H1 (cell line): Measurements from ENCODE around the gene GABRE. TPM values are rescaled to one million over a fixed set of nuclear protein-coding genes. Genes with fewer than 3 reads are reported as not detected.

ENCODE experiments used
- CTCF ChIA-PET: fragments of 300-600 bp; sonication (Branson Sonifier 250); formaldehyde crosslinking; loops from one replicate; lab custom pipeline; 2021; ENCODE audit not compliant: partially characterized antibody; lab: Charles Lee
- POLR2A ChIA-PET: fragments of 300-600 bp; sonication (Branson Sonifier 250); formaldehyde crosslinking; loops from one replicate; lab custom pipeline; 2021; ENCODE audit warnings: inconsistent platforms; ENCODE audit not compliant: partially characterized antibody; lab: Charles Lee
- DNase-seq, 2 experiments: peaks; one replicate each; pipeline versions ENCODE4 v3.0.0 to v3.0.0-alpha.2; 2010 to 2022; ENCODE audit warnings: low spot score in 2 of 2, low read depth in 1 of 2, mixed read lengths in 1 of 2
- FAIRE-seq: peaks from 2 replicates; lab custom pipeline; 2011; peaks lifted over from hg19 to GRCh38; lab: Jason Lieb, UNC
- H2AFZ ChIP-seq: 2 replicates; pipeline ENCODE4 v1.8.1; 2012; ENCODE audit warnings: low read length, inconsistent platforms
- H2AK5ac ChIP-seq: 2 replicates; pipeline ENCODE4 v1.6.1; 2013; ENCODE audit warnings: low read depth, low read length
- H2BK120ac ChIP-seq: replicated peaks from 2 replicates; pipeline ENCODE3; 2013; ENCODE audit warnings: low read depth, low read length, inconsistent platforms
- H2BK12ac ChIP-seq: 2 replicates; pipeline ENCODE4 v1.6.1; 2013; ENCODE audit warnings: low read depth, low read length
- H2BK15ac ChIP-seq: 2 replicates; pipeline ENCODE4 v1.6.1; 2013; ENCODE audit warnings: low read length
- H2BK20ac ChIP-seq: 2 replicates; pipeline ENCODE4 v1.6.1; 2013; ENCODE audit warnings: low read length
- H2BK5ac ChIP-seq: 2 replicates; pipeline ENCODE4 v1.6.1; 2013; ENCODE audit warnings: low read depth, low read length
- H3K14ac ChIP-seq: 2 replicates; pipeline ENCODE4 v1.6.1; 2013; ENCODE audit warnings: inconsistent platforms; ENCODE audit not compliant: insufficient read length
- H3K18ac ChIP-seq: 2 replicates; pipeline ENCODE4 v1.6.1; 2013; ENCODE audit warnings: low read length; ENCODE audit errors: extremely low read depth
- H3K23ac ChIP-seq: 2 replicates; pipeline ENCODE4 v1.6.1; 2013; ENCODE audit warnings: inconsistent platforms; ENCODE audit not compliant: insufficient read length
- H3K23me2 ChIP-seq: 2 replicates; pipeline ENCODE4 v1.6.1; 2013; ENCODE audit warnings: low read depth, low read length
- H3K27ac ChIP-seq: 2 replicates; pipeline ENCODE4 v1.6.1; 2011; ENCODE audit warnings: low read depth, low read length, inconsistent platforms
- H3K27me3 ChIP-seq, 4 experiments: replicated peaks in 1 of 4; 1 replicate in 1 of 4; 2 replicates in 3 of 4; pipeline versions ENCODE4 v1.6.1 to v1.8.1; 2011 to 2013; ENCODE audit warnings: low read length in 3 of 4, mild to moderate bottlenecking in 3 of 4, inconsistent platforms in 2 of 4, mixed read lengths in 2 of 4, moderate library complexity in 1 of 4; ENCODE audit not compliant: control insufficient read depth in 3 of 4, insufficient read depth in 3 of 4; ENCODE audit errors: extremely low read depth in 1 of 4
- H3K36me3 ChIP-seq, 4 experiments: 2 replicates each; pipeline versions ENCODE4 v1.6.1 to v1.8.1; 2011 to 2013; ENCODE audit warnings: mild to moderate bottlenecking in 4 of 4, low read length in 3 of 4, moderate library complexity in 2 of 4, control low read depth in 1 of 4, inconsistent platforms in 1 of 4; ENCODE audit not compliant: insufficient read depth in 4 of 4, control insufficient read depth in 2 of 4
- H3K4ac ChIP-seq: replicated peaks from 2 replicates; pipeline ENCODE3; 2013; ENCODE audit warnings: low read length, low read depth, mixed read lengths, inconsistent platforms; ENCODE audit not compliant: insufficient read length
- H3K4me1 ChIP-seq, 4 experiments: replicated peaks in 1 of 4; 1 replicate in 1 of 4; 2 replicates in 3 of 4; pipeline versions ENCODE4 v1.6.1 to v1.8.1; 2011 to 2013; ENCODE audit warnings: low read length in 3 of 4, inconsistent platforms in 2 of 4, mixed read lengths in 1 of 4; ENCODE audit not compliant: insufficient read depth in 4 of 4, control insufficient read depth in 3 of 4
- H3K4me2 ChIP-seq, 2 experiments: 2 replicates each; pipeline versions ENCODE4 v1.6.1 to v1.8.1; 2011 to 2013; ENCODE audit warnings: low read depth in 2 of 2, low read length in 2 of 2, control low read depth in 1 of 2, inconsistent platforms in 1 of 2, mild to moderate bottlenecking in 1 of 2; ENCODE audit not compliant: insufficient read depth in 1 of 2
- H3K4me3 ChIP-seq, 4 experiments: fragments of 200-600, 300-600 bp in 1 of 4; sonication (generic), shearing (Covaris generic), sonication (Bioruptor Twin) in 1 of 4; 2 replicates each; pipeline versions ENCODE4 v1.5.1 to v1.8.1; 2011 to 2016; ENCODE audit warnings: low read length in 4 of 4, low read depth in 3 of 4, control low read depth in 2 of 4, inconsistent platforms in 2 of 4, mild to moderate bottlenecking in 2 of 4, mixed read lengths in 1 of 4, moderate library complexity in 1 of 4; ENCODE audit not compliant: insufficient read depth in 2 of 4; ENCODE audit errors: extremely low read depth in 1 of 4
- H3K56ac ChIP-seq: replicated peaks from 2 replicates; pipeline ENCODE3; 2013; ENCODE audit warnings: low read depth, mild to moderate bottlenecking, mixed read lengths, low read length, inconsistent platforms; ENCODE audit not compliant: insufficient read length
- H3K79me1 ChIP-seq: 2 replicates; pipeline ENCODE4 v1.6.1; 2013; ENCODE audit warnings: low read depth, low read length, control low read depth
- H3K79me2 ChIP-seq, 2 experiments: 2 replicates each; pipeline versions ENCODE4 v1.6.1 to v1.8.1; 2012 to 2013; ENCODE audit warnings: low read length in 2 of 2, mild to moderate bottlenecking in 2 of 2, inconsistent platforms in 1 of 2; ENCODE audit not compliant: insufficient read depth in 2 of 2, control insufficient read depth in 1 of 2
- H3K9ac ChIP-seq, 4 experiments: replicated peaks in 1 of 4; 1 replicate in 1 of 4; 2 replicates in 3 of 4; pipeline versions ENCODE4 v1.6.1 to v1.8.1; 2011 to 2013; ENCODE audit warnings: low read depth in 3 of 4, low read length in 3 of 4, control low read depth in 2 of 4, mild to moderate bottlenecking in 2 of 4, moderate library complexity in 2 of 4, inconsistent platforms in 1 of 4; ENCODE audit errors: extremely low read depth in 1 of 4
- H3K9me3 ChIP-seq, 2 experiments: 2 replicates each; pipeline versions ENCODE4 v1.6.1 to v1.8.1; 2012 to 2013; ENCODE audit warnings: mild to moderate bottlenecking in 2 of 2, moderate library complexity in 2 of 2, control low read depth in 1 of 2, inconsistent platforms in 1 of 2, low read depth in 1 of 2, low read length in 1 of 2, mixed read lengths in 1 of 2; ENCODE audit not compliant: insufficient read depth in 2 of 2
- H4K20me1 ChIP-seq, 2 experiments: replicated peaks in 1 of 2; 2 replicates each; pipeline versions ENCODE3 to v1.8.1; 2011 to 2013; ENCODE audit warnings: inconsistent platforms in 2 of 2, low read length in 2 of 2, mild to moderate bottlenecking in 1 of 2; ENCODE audit not compliant: insufficient read depth in 2 of 2, control insufficient read depth in 1 of 2
- H4K5ac ChIP-seq: 2 replicates; pipeline ENCODE4 v1.6.1; 2013; ENCODE audit warnings: low read length, low read depth, mixed read lengths, inconsistent platforms; ENCODE audit not compliant: insufficient read length
- H4K8ac ChIP-seq: 2 replicates; pipeline ENCODE4 v1.8.0; 2013; ENCODE audit warnings: mild to moderate bottlenecking, moderate library complexity, low read length, inconsistent platforms; ENCODE audit not compliant: insufficient read depth; ENCODE audit errors: extremely low read depth
- H4K91ac ChIP-seq: replicated peaks from 2 replicates; pipeline ENCODE3; 2013; ENCODE audit warnings: low read length, mixed read lengths, inconsistent platforms; ENCODE audit not compliant: insufficient read length
- CBX5 ChIP-seq: fragments of 300-800, 300-1000 bp; sonication (generic); IDR thresholded peaks from 2 replicates; pipeline ENCODE4 v1.7.1; 2016; ENCODE audit warnings: antibody characterized with exemption, low read length, low read depth
- CBX8 ChIP-seq: fragments of 300-800, 300-1000 bp; sonication (generic); IDR thresholded peaks from 2 replicates; pipeline ENCODE4 v1.7.1; 2016; ENCODE audit warnings: low read depth, low read length, borderline replicate concordance
- CEBPB ChIP-seq: IDR thresholded peaks from 2 replicates; pipeline ENCODE4 v1.6.1; 2012; ENCODE audit warnings: low read depth, low read length
- CHD1 ChIP-seq: IDR thresholded peaks from 2 replicates; pipeline ENCODE4 v1.6.1; 2012; ENCODE audit warnings: low read depth, low read length, improper control_type of control experiment
- EZH2 ChIP-seq: fragments of 200-600 bp; sonication (generic); IDR thresholded peaks from 2 replicates; pipeline ENCODE4 v1.7.1; 2012; ENCODE audit warnings: low read depth, mild to moderate bottlenecking, moderate library complexity, low read length, inconsistent platforms; ENCODE audit not compliant: severe bottlenecking
- GTF2F1 ChIP-seq: IDR thresholded peaks from 2 replicates; pipeline ENCODE4 v1.6.1; 2012; ENCODE audit warnings: low read depth, low read length, improper control_type of control experiment, borderline replicate concordance
- JUND ChIP-seq: IDR thresholded peaks from 2 replicates; pipeline ENCODE4 v1.6.1; 2011; ENCODE audit warnings: mild to moderate bottlenecking, improper control_type of control experiment, low read length
- NRF1 ChIP-seq: IDR thresholded peaks from 2 replicates; pipeline ENCODE4 v1.6.1; 2011; ENCODE audit warnings: mild to moderate bottlenecking, low read depth, low read length, improper control_type of control experiment
- RXRA ChIP-seq: IDR thresholded peaks from 2 replicates; pipeline ENCODE4 v1.6.1; 2011; ENCODE audit warnings: low read depth, mild to moderate bottlenecking, low read length, moderate library complexity; ENCODE audit not compliant: insufficient read depth
- SIN3A ChIP-seq, 2 experiments: IDR thresholded peaks in 1 of 2; conservative IDR thresholded peaks in 1 of 2; 2 replicates each; pipeline ENCODE4 v1.6.1; 2011 to 2012; ENCODE audit warnings: low read length in 2 of 2, improper control_type of control experiment in 1 of 2, low read depth in 1 of 2, mild to moderate bottlenecking in 1 of 2
- SIRT6 ChIP-seq: IDR thresholded peaks from one replicate; pipeline ENCODE4 v1.7.1; 2012; ENCODE audit warnings: low read length, inconsistent platforms
- TEAD4 ChIP-seq: IDR thresholded peaks from 2 replicates; pipeline ENCODE4 v1.6.1; 2012; ENCODE audit warnings: low read depth, low read length, inconsistent platforms, mixed read lengths
- YY1 ChIP-seq: IDR thresholded peaks from 2 replicates; pipeline ENCODE4 v1.6.1; 2011; ENCODE audit warnings: low read depth, mild to moderate bottlenecking, low read length
- WGBS, 2 experiments: shearing (Covaris generic) in 1 of 2; methylation state at CpG; one replicate each; pipeline versions ENCODE4 v1.1.6 to v1.1.7; 2013 to 2015; ENCODE audit warnings: low lambda C conversion rate in 2 of 2, mixed read lengths in 2 of 2, inconsistent platforms in 1 of 2, low coverage in 1 of 2, missing lambda C conversion rate in 1 of 2; ENCODE audit not compliant: insufficient replicate concordance in 2 of 2, insufficient coverage in 1 of 2, insufficient read length in 1 of 2; ENCODE audit errors: extremely low coverage in 1 of 2, missing lambda C conversion rate in 1 of 2; 5-methylcytosine and 5-hydroxymethylcytosine counted together
- polyA plus RNA-seq, 7 experiments: library from polyadenylated mRNA; depleted of rRNA in 3 of 7; stranded (reverse) in 5 of 7; unstranded in 2 of 7; fragments of >200 nt in 5 of 7; fragments of 200-250 nt in 2 of 7; gene quantifications; 1 replicate in 5 of 7; 2 replicates in 1 of 7; 4 replicates in 1 of 7; pipeline versions ENCODE4 v1.2.1 to v1.2.3, GENCODE V29; 2011 to 2013; ENCODE audit warnings: missing spikeins in 2 of 7, mixed read lengths in 2 of 7
- total RNA-seq: library from RNA; stranded (reverse); fragmentation: NEBNext Ultra II Directional; extraction: Animal tissue kit (Norgen Biotek cat#: 25700); gene quantifications from 2 replicates; pipeline ENCODE4 v1.2.1, GENCODE V29; 2021
- TF ChIP-seq, protein P1 (sequence below): IDR thresholded peaks from 2 replicates; pipeline ENCODE4 v1.6.1; 2012; ENCODE audit warnings: inconsistent platforms

GABRE gene
- total and polyA plus RNA-seq, 2 of the 8 experiments (the other 6 are each of a cell fraction or from before 2014, with no cell fraction given), result 5.5 to 7.0 TPM

- no peaks in the 10 kb centered on the region for H3K23me2 ChIP-seq
- H2BK5ac ChIP-seq, result no peak overlapping the region
- no peaks in the 10 kb centered on the region for H3K79me2 ChIP-seq
- H3K9ac ChIP-seq, result no peak overlapping the region
- H3K27me3 ChIP-seq, result no peaks in the 10 kb centered on the region
- POLR2A ChIA-PET, result no interaction called here
- H2BK12ac ChIP-seq, result no peak overlapping the region
- H3K36me3 ChIP-seq, result no peaks in the 10 kb centered on the region
- H2BK20ac ChIP-seq, result no peak overlapping the region
- no peaks in the 10 kb centered on the region for H3K4me1 ChIP-seq
- no peak overlapping the region for H3K4me2 ChIP-seq
- FAIRE-seq (no peak), DNase-seq (no peak)
- no peak overlapping the region for H3K56ac ChIP-seq
- no peak overlapping the region for H2BK15ac ChIP-seq
- no peak overlapping the region for H2AFZ ChIP-seq
- H4K8ac ChIP-seq, result no peak overlapping the region
- H3K14ac ChIP-seq, result no peak overlapping the region
- no peak for TF ChIP-seq YY1
- no peak for TF ChIP-seq RXRA
- TF ChIP-seq SIN3A (conservative IDR thresholded peaks at IDR 0.05 in 1 of 2, IDR thresholded peaks at IDR 0.05 in 1 of 2; ENCODE audit: low read depth in 1 of 2, low read length in 2 of 2), result no peak
- TF ChIP-seq CBX5, result no peak
- TF ChIP-seq NRF1, result no peak
- TF ChIP-seq TEAD4, result no peak
- no peak for TF ChIP-seq CBX8
- no peak for TF ChIP-seq CEBPB
- no peak for TF ChIP-seq JUND
- no peak for TF ChIP-seq EZH2
- TF ChIP-seq SIRT6, result no peak
- TF ChIP-seq GTF2F1, result no peak
- no peak for TF ChIP-seq CHD1
- TF ChIP-seq, protein P1, sequence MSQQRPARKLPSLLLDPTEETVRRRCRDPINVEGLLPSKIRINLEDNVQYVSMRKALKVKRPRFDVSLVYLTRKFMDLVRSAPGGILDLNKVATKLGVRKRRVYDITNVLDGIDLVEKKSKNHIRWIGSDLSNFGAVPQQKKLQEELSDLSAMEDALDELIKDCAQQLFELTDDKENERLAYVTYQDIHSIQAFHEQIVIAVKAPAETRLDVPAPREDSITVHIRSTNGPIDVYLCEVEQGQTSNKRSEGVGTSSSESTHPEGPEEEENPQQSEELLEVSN, result no peak
- no peak overlapping the region for H3K27ac ChIP-seq
- CTCF ChIA-PET, result interaction anchor here (0.9 to 2.1 kb wide), 3 partner anchors 9 to 235 kb away, joined by 3 to 9 read pairs (median 3); no protein-coding TSS in a partner anchor
- no peaks in the 10 kb centered on the region for H3K79me1 ChIP-seq
- no peak overlapping the region for H3K18ac ChIP-seq
- H4K5ac ChIP-seq, result no peak overlapping the region
- no peaks in the 10 kb centered on the region for H3K9me3 ChIP-seq
- H3K4me3 ChIP-seq, result no peak overlapping the region
- H2BK120ac ChIP-seq, result no peak overlapping the region
- no peaks in the 10 kb centered on the region for H4K20me1 ChIP-seq
- no peak overlapping the region for H3K23ac ChIP-seq
- no peak overlapping the region for H4K91ac ChIP-seq
- 84% methylated on average over 2 of the region's 3 CpGs; no CpG with 5 or more reads in 1 of the 2 experiments for WGBS, 2 experiments
- no peak overlapping the region for H3K4ac ChIP-seq
- H2AK5ac ChIP-seq, result no peak overlapping the region
Measured at GRCh38 chrX:151985955-151986354, 11.5 kb upstream of the GABRE start.
